HG03354 (cell line): ENCODE data around the gene PARD6B.
"Not testable (repeated sequence)": the region's sequence is repeated elsewhere in the genome, so short reads cannot be mapped to it uniquely, and the experiment has no call there.

Experiments
- ATAC-seq: cut with Tn5 transposase; IDR thresholded peaks from one replicate; pipeline ENCODE4 v1.9.1; 2021; ENCODE audit warnings: mild to moderate bottlenecking; ENCODE audit not compliant: unreplicated experiment, poor library complexity, severe bottlenecking

The PARD6B gene

DNA sequence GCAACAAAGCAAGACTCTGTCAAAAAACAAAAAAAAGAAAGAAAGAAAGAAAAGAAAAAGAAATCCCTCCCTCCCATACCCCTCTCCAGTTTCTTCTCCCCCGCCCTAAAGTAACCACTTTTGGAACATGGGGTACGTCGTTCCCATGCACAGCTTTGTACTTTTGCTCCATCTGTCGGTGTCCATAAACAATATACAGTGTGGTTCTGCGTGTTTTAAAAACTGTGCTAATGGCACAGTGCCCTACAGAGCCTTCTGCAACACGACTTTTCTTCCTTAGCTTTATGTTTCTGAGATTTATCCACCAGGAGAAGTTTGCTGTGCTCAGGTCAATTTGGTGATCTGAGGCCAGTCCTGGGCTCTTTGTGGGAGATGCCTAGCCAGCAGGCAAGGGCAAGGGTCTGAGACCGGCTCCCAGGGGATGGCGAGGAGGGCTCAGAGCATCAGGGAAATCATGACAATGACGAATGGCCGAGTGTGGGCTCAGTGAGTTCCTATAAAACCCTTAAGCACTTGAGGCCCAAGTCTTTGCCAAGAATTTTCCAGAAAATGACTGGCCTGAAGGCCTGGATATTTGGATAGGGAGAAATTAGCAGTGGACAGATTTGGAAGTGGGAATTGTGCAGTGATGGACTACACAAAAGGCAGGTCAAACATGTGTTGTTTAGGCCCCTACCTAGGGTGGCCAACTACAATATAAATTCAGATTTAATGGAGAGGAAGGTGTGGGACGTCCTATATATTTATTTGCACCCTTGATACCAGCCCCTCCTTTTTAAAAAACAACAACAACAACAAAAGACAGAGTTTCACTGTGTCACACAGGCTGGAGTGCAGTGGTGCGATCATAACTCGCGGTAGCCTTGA, 61.6 kb downstream of the PARD6B start:
- ATAC-seq = no peak

DNA sequence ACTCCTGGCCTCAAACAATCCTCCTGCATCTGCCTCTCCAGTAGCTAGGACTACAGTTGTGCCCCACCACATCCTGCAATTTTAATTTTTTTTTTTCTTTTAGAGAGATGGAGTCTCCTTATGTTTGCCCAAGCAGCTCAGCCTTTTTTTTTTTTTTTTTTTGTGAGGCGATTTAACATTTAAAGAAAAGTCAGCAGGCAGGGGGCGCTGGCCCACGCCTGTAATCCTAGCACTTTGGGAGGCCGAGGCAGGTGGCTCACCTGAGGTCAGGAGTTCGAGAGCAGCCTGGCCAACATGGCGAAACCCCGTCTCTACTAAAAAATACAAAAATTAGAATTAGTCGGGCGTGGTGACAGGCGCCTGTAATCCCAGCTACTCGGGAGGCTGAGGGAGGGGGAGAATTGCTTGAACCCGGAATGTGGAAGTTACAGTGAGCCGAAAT, 62.2 kb downstream of the PARD6B start:
- not testable (repeated sequence) for ATAC-seq

DNA sequence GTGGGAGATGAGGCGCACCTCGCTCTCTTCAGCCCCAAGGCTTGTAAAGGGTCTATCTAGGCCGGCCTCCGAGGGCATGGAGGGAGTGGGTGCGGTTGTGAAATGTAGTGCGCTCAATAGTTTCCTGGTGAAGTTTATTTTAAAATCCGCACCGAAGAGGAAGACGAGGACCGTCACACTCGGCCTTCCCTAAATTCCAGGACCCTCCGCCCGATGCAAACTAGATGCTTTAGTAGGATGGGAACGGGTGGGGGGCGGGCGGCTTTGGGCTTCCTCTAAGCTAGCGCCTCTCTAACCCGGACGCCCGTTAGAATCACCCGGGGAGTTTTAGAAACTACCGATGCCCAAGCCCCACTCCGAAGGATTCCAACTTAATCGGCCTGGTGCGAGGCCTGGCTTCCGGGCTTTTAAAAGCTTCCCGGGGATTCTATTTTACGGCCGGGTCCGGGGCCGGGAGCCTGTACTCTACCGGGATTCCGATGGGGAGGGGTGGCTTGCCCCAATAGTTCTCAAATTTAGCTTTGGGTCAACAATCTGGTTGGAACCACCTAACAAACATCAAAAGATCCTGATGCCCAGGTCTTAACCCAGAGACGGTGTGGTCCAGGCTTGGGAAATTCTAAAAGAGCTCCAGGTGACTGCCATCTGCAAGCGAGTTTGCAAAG, 62.9 kb downstream of the PARD6B start:
- peak; percentile 9 for ATAC-seq

DNA sequence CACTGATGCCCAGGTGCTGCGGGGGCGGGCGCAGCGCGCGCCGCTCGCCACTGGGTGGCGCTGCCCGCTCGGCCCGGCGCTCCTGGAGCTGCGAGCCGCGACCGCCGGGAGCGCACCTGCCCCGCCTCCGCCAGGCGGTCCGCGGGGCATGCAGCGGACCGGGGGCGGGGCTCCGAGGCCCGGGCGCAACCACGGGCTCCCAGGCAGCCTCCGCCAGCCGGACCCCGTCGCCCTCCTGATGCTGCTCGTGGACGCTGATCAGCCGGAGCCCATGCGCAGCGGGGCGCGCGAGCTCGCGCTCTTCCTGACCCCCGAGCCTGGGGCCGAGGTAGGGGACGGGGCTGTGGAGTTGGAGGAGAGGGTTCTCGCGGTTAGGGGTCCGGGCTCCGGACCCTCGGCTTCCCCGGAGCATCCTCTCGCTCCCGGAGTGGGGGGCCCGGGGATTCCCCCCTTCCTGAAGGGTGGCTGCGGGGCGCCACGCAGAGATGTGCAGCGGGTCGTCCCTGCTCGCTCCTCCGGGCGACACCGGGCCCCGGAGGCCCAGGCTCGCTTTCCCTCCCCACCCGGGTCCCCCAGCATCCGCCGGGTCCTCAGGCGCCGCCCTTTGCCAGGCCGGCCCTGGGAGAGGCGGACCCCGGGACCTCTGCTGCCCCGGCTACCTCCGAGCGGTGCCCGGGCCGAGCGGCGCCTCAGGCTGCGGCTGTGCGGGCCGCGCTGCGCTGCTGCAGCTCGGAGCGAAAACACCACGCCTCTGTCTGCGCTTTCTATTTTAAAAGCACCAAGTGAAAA, 63.7 kb downstream of the PARD6B start, which contains the start of gene BCAS4:
BCAS4 (plus strand) TSS at position 216 of the 789 bp plus-strand sequence; CDS start at position 239, 23 bp downstream.
- ATAC-seq = peak; percentile 73

DNA sequence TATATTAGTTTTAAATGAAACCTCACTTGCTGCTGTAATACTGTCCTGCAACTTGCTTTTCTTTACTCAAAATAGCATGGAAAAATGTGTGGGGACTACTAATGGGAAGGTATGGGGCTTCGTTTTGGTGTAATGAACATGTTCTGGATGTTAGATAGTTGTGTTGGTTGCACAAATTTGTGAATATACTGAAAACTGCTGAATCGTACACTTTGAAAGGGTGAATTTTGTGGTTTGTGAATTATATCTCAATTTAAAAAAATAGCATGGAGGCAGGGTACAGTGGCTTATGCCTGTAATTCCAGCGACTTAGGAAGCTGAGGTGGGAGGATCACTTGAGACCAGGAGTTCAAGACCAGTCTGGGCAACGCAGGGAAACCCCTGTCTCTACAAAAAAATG, 65.8 kb downstream of the PARD6B start:
- no peak for ATAC-seq

- no peak for ATAC-seq
These were observed 67.3 kb downstream of the PARD6B start for GRCh38 chr20:50798650-50799049.

DNA sequence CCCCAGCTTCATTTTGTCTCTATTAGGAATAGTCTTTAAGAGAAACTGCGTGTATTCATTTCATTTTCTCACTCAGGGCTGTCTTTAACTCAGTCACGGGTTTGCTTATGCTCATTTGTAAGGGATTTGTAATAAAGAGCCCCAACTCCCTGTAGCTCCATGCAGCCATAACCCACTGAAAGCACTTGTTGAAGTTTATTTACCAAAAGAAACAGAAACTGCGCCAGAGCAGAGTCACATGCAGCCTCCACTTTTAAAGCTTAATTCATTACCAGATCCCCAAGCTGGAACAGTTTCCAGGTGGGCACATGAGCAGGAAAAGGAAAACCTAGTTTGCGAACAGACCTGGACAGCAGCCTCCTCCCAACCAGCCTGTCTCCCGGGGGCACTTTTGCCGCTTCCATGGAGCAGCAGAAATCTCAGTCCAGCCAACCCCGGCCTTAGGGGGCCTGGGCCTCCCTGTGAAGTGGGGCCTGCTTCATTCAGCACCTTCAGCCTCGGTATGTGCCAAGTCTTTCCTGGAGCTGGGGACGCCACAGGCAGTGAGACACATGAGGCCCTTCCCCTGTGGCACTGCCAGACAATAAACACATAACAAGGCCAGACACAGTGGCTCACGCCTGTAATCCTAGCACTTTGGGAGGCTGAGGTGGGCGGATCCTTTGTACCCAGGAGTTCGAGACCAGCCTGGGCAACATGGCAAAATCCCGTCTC, 68.0 kb downstream of the PARD6B start:
- no peak for ATAC-seq

- ATAC-seq = peak; percentile 53
These were observed 68.6 kb downstream of the PARD6B start for GRCh38 chr20:50799890-50800550.

GRCh38 chr20:50800986-50801746, 69.8 kb downstream of the PARD6B start:
- not testable (repeated sequence) for ATAC-seq

DNA sequence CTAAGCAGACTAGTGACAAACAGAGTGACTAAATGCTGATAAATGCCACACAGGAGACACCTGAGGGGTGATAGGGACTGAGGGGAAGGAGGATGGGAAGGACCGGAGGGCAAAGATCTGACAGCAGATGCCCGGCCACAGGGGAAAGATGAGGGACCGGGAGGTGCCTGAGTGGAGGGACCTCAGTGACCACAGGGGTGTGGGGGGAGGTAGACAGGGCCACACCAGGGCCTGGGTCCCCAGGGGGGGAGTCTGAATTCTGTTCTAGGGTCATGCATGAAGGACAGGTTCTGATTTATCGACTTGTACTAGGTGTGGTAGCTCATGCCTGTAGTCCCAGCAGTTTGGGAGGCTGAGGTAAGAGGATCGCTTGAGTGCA, 70.4 kb downstream of the PARD6B start:
- ATAC-seq = no peak

DNA sequence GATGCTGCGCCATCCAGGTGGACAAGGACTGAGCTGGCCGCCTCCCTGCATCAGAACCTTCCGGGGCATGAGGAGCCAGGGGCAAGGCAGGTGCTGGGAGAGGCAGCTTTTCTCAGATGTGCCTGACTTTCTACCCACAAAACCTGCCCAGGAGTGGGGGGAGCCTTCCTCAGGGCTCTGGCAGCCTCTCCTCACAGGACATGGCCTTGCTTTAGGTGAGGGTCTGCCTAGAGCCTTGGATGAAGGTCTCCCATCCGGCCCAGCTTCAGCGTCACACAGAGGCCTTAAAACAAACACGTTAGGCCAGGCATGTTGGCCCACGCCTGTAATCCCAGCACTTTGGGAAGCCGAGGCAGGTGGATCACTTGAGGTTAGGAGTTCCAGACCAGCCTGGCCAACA, 70.9 kb downstream of the PARD6B start:
- no peak for ATAC-seq

DNA sequence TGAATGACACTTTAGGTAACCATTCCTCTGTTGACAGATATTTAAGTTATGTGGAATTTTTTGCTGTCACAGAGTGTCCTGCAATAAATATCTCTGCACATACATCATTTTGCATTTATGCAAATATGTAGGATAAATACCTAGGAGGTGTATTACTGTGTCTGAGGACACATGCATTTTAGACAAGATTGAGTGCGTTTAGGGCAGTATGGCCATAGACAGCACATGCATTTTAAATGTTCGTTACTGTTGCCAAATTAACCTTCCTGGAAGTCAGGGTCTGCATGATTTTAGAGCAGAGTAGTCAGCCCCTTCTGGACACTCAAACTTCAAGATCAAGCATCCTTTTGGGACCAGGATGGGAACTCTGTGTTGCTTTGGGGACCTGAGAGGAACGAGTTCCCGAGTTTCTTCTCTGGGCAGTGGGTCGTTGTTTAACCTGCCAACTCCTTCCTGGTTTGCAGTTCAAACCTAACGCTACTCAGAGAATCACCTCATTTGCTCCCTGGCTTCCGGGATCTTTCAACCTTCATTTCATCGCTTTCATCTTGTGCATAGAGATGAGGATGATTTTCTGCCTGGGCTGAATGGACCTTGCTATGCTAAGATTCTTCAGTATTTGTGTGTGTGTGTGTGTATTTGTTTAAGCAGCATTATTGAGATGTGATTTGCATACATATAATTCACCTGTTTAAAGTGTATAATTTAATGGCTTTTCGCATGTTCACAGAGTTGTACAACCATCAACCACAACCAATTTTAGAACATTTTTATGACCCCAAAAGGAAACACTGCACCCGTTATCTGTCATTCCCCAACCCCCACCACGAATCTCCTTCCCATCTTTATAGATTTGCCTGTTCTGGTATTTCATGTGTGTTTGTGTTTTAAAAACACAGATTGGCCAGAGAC, 73.3 kb downstream of the PARD6B start:
- ATAC-seq = no peak

- no peak for ATAC-seq
These were observed 73.9 kb downstream of the PARD6B start for GRCh38 chr20:50805349-50805684.

- no peak for ATAC-seq
These were observed 74.9 kb downstream of the PARD6B start for GRCh38 chr20:50806126-50806768.
